GM12878 (cell line): ENCODE results near the gene PCSK5. TPM values are rescaled to one million over a fixed set of nuclear protein-coding genes. Genes with fewer than 3 reads are reported as not detected.
"Not testable (repeated sequence)": the region's sequence is repeated elsewhere in the genome, so short reads cannot be mapped to it uniquely, and the experiment has no call there.

ENCODE experiments used
- ATAC-seq: fragments of 200-7000 bp; cut with Tn5 transposase; 3 replicates; pipeline ENCODE4 v1.9.1; 2020; ENCODE audit warnings: mild to moderate bottlenecking, moderate library complexity
- BruUV-seq: library from RNA; stranded (reverse); fragments of 400-500 nt; replicated peaks from 2 replicates; lab custom pipeline; 2021; lab: Mats Ljungman, UMichigan
- CTCF ChIA-PET: fragments of 300-600 bp; sonication (Branson Sonifier 250); formaldehyde crosslinking; extraction: SDS; loops from one replicate; lab custom pipeline; 2021; ENCODE audit warnings: inconsistent platforms; lab: Yijun Ruan, JAX
- POLR2A ChIA-PET: fragments of 350-600 bp; formaldehyde crosslinking; extraction: SDS; loops from one replicate; lab custom pipeline; 2021; ENCODE audit warnings: inconsistent platforms; lab: Charles Lee
- RAD21 ChIA-PET: fragments of 300-600 bp; sonication (Branson Sonifier 250); formaldehyde crosslinking; loops from one replicate; lab custom pipeline; 2023; ENCODE audit warnings: antibody characterized with exemption; ENCODE audit not compliant: unreplicated experiment; lab: Charles Lee
- SMC1A ChIA-PET: fragments of 300-600 bp; sonication (Branson Sonifier 250); formaldehyde crosslinking; loops from one replicate; lab custom pipeline; 2023; ENCODE audit not compliant: unreplicated experiment, uncharacterized antibody; lab: Charles Lee
- DNase-seq: peaks from one replicate; pipeline ENCODE4 v3.0.0-alpha.2; 2011; ENCODE audit warnings: low read depth, low spot score
- FAIRE-seq: peaks from 3 replicates; lab custom pipeline; 2011; peaks lifted over from hg19 to GRCh38; lab: Jason Lieb, UNC
- H2AFZ ChIP-seq: 2 replicates; pipeline ENCODE4 v1.6.0; 2011; ENCODE audit warnings: low read depth, low read length, control low read depth; ENCODE audit not compliant: control insufficient read depth
- H3K27ac ChIP-seq: 2 replicates; pipeline ENCODE4 v1.5.1; 2011; ENCODE audit warnings: control low read depth; ENCODE audit not compliant: control insufficient read depth, insufficient read depth
- H3K27me3 ChIP-seq, 2 experiments: replicated peaks in 1 of 2; 2 replicates each; pipeline versions ENCODE4 v1.6.0 to v1.6.1; 2011; ENCODE audit warnings: low read length in 1 of 2; ENCODE audit not compliant: control insufficient read depth in 2 of 2, insufficient read depth in 2 of 2
- H3K36me3 ChIP-seq, 2 experiments: 2 replicates each; pipeline ENCODE4 v1.5.1; 2011; ENCODE audit warnings: low read length in 1 of 2; ENCODE audit not compliant: control insufficient read depth in 2 of 2, insufficient read depth in 2 of 2
- H3K4me1 ChIP-seq: 2 replicates; pipeline ENCODE4 v1.6.1; 2011; ENCODE audit warnings: mild to moderate bottlenecking, low read length, moderate library complexity, mixed read lengths; ENCODE audit not compliant: control insufficient read depth, insufficient read depth
- H3K4me2 ChIP-seq: 2 replicates; pipeline ENCODE4 v1.6.0; 2011; ENCODE audit warnings: control low read depth; ENCODE audit not compliant: control insufficient read depth, insufficient read depth
- H3K4me3 ChIP-seq: fragments of 200-600 bp; sonication (generic); 2 replicates; pipeline ENCODE4 v1.5.1; 2016
- H3K79me2 ChIP-seq: 2 replicates; pipeline ENCODE4 v1.6.0; 2011; ENCODE audit warnings: low read length; ENCODE audit not compliant: control insufficient read depth, insufficient read depth
- H3K9ac ChIP-seq: 2 replicates; pipeline ENCODE4 v1.8.0; 2011; ENCODE audit warnings: low read length, control low read depth, mixed read lengths; ENCODE audit not compliant: control insufficient read depth, insufficient read depth
- H3K9me3 ChIP-seq: replicated peaks from 3 replicates; pipeline ENCODE4 v1.5.1; 2011; ENCODE audit warnings: mild to moderate bottlenecking, low read length; ENCODE audit not compliant: control insufficient read depth, insufficient read depth
- H4K20me1 ChIP-seq: 2 replicates; pipeline ENCODE4 v1.6.0; 2011; ENCODE audit not compliant: control insufficient read depth, insufficient read depth
- BMI1 ChIP-seq: fragments of 450-650 bp; IDR thresholded peaks from 2 replicates; pipeline ENCODE4 v1.6.1; 2016; ENCODE audit warnings: mild to moderate bottlenecking, moderate library complexity, borderline replicate concordance
- EGR1 ChIP-seq, 2 experiments: IDR thresholded peaks; 1 replicate in 1 of 2; 2 replicates in 1 of 2; pipeline ENCODE4 v1.6.1; 2011 to 2012; ENCODE audit warnings: low read depth in 2 of 2, low read length in 2 of 2, borderline replicate concordance in 1 of 2, mild to moderate bottlenecking in 1 of 2, moderate library complexity in 1 of 2
- KAT2A ChIP-seq: conservative IDR thresholded peaks from 2 replicates; pipeline ENCODE4 v1.6.1; 2011; ENCODE audit warnings: low read depth, low read length; ENCODE audit not compliant: control insufficient read depth
- LARP7 ChIP-seq: fragments of 450-650 bp; IDR thresholded peaks from 2 replicates; pipeline ENCODE4 v1.6.1; 2017; ENCODE audit warnings: mild to moderate bottlenecking
- MEF2A ChIP-seq: IDR thresholded peaks from 2 replicates; pipeline ENCODE4 v1.6.1; 2011; ENCODE audit warnings: low read depth, mild to moderate bottlenecking, low read length, moderate library complexity; ENCODE audit not compliant: insufficient read depth
- MTA2 ChIP-seq: fragments of 450-650 bp; IDR thresholded peaks from 2 replicates; pipeline ENCODE4 v1.6.1; 2016; ENCODE audit warnings: low read depth, mild to moderate bottlenecking, moderate library complexity
- NFYA ChIP-seq: IDR thresholded peaks from 2 replicates; pipeline ENCODE4 v1.6.1; 2011; ENCODE audit warnings: low read depth, mild to moderate bottlenecking, low read length, improper control_type of control experiment, borderline replicate concordance
- RAD51 ChIP-seq: fragments of 450-650 bp; IDR thresholded peaks from 2 replicates; pipeline ENCODE4 v1.6.1; 2016; ENCODE audit warnings: moderate library complexity, mild to moderate bottlenecking, inconsistent platforms
- RELA ChIP-seq: fragments of 450-650 bp; IDR thresholded peaks from 2 replicates; pipeline ENCODE4 v1.8.0; 2014; ENCODE audit warnings: borderline replicate concordance; ENCODE audit not compliant: partially characterized antibody
- TCF7 ChIP-seq: IDR thresholded peaks from 2 replicates; pipeline ENCODE4 v1.6.1; 2014; ENCODE audit warnings: antibody characterized with exemption, borderline replicate concordance
- WGBS: methylation state at CpG from one replicate; pipeline ENCODE4 v1.1.6; 2016; ENCODE audit warnings: low lambda C conversion rate; ENCODE audit not compliant: insufficient replicate concordance, insufficient coverage; ENCODE audit errors: missing lambda C conversion rate; 5-methylcytosine and 5-hydroxymethylcytosine counted together
- in situ Hi-C: fragments of 300-500 bp; cut with MboI; formaldehyde crosslinking; loops from 9 replicates; pipeline ENCODE4 v1.14.3; 2018; ENCODE audit warnings: mixed read lengths
- intact Hi-C: fragments of 100-400 bp; cut with micrococcal nuclease; formaldehyde crosslinking; loops from one replicate; pipeline ENCODE4 v1.14.2; 2022; ENCODE audit not compliant: unreplicated experiment
- polyA plus RNA-seq, 11 experiments: library from polyadenylated mRNA; depleted of rRNA in 4 of 11; unstranded in 6 of 11; stranded (reverse) in 5 of 11; fragments of >200 nt; fragmentation: Nextera tagmentation in 4 of 11; fragmentation: Illumina TruSeq in 1 of 11; extraction: Ambion mirVana in 4 of 11; extraction: Trizol in 1 of 11; gene quantifications; 1 replicate in 1 of 11; 2 replicates in 10 of 11; pipeline versions ENCODE4 v1.2.1 to v1.2.3, GENCODE V29; 2011 to 2016; ENCODE audit warnings: inconsistent platforms in 2 of 11, missing spikeins in 2 of 11, low read depth in 1 of 11
- total RNA-seq, 4 experiments: library from RNA; depleted of rRNA in 3 of 4; stranded (reverse); fragments of >200 nt in 3 of 4; fragmentation: Illumina TruSeq in 1 of 4; extraction: Trizol in 1 of 4; gene quantifications; 2 replicates each; pipeline versions ENCODE4 v1.2.1 to v1.2.3, GENCODE V29; 2013 to 2021
- TF ChIP-seq, protein P1 (sequence below): fragments of 450-650 bp; IDR thresholded peaks from 2 replicates; pipeline ENCODE4 v1.6.1; 2014; ENCODE audit warnings: mild to moderate bottlenecking
- TF ChIP-seq, protein P2 (sequence below): fragments of 450-650 bp; IDR thresholded peaks from 2 replicates; pipeline ENCODE4 v1.6.1; 2017; ENCODE audit warnings: antibody characterized with exemption, mild to moderate bottlenecking, moderate library complexity

The PCSK5 gene
- total and polyA plus RNA-seq, 10 of the 15 experiments (the other 5 are each of a cell fraction or from before 2014, with no cell fraction given) = 0.01 to 0.13 (median 0.04) TPM; not detected in 3

DNA sequence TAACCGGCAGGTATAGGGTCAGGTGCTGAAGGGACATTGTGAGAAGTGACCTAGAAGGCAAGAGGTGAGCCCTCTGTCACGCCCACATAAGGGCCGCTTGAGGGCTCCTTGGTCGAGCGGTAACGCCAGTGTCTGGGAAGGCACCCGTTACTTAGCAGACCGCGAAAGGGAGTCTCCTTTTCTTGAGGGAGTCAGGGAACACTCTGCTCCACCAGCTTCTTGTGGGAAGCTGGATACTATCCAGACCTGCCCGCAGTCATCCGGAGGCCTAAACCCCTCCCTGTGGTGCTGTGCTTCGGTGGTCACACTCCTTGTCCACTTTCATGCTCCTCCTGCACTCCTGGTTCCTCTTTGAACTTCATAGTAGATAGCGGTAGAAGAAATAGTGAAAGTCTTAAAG is 429.0 kb downstream of the PCSK5 start:
- CTCF ChIA-PET, BruUV-seq, DNase-seq, H3K79me2 ChIP-seq, H3K9me3 ChIP-seq, H3K27ac ChIP-seq, H3K4me1 ChIP-seq, ATAC-seq, FAIRE-seq, H4K20me1 ChIP-seq, RAD21 ChIA-PET, intact Hi-C loops, H3K4me3 ChIP-seq, in situ Hi-C loops, POLR2A ChIA-PET, H3K27me3 ChIP-seq, H3K9ac ChIP-seq, H3K36me3 ChIP-seq, H3K4me2 ChIP-seq, H2AFZ ChIP-seq: not testable (repeated sequence)
- WGBS = 82% methylated on average over 13 of the region's 13 CpGs
- SMC1A ChIA-PET = interaction anchor here (0.6 kb wide), 1 partner anchor 32 kb away, joined by 3 read pairs; no protein-coding TSS in a partner anchor

DNA sequence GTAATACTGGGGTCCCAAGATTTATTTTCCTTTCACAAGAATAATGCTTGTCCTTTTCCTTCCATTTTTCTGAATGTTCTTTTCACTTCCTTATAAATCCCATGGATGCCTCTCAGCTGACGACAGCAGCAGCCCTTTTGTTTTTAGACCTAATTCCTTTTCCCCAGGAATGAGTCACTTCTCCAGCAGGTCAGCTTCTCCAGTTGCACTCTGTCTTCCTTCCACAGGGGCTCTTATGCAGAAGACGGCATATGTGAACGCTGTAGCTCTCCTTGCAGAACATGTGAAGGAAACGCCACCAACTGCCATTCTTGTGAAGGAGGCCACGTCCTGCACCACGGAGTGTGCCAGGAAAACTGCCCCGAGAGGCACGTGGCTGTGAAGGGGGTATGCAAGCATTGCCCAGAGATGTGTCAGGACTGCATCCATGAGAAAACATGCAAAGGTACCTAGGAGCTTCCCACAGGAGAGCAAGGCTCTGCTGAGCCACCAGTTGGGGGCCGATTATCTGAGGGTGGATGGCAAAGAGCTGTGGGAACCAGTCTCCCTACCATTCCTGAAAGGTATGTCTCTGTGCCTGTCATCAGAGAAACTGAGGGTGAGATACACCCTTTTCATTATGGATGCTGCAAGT is 430.8 kb downstream of the PCSK5 start:
- no peak overlapping the region for H3K4me3 ChIP-seq
- H4K20me1 ChIP-seq = no peaks in the 10 kb centered on the region
- no peaks in the 10 kb centered on the region for H3K4me1 ChIP-seq
- no peaks in the 10 kb centered on the region for H3K79me2 ChIP-seq
- intact Hi-C loops = no loop called here
- H3K36me3 ChIP-seq = no peaks in the 10 kb centered on the region
- POLR2A ChIA-PET = interaction anchor here (0.6 kb wide), 1 partner anchor 388 kb away, joined by 3 read pairs; no protein-coding TSS in a partner anchor
- 28% methylated on average over 9 of the region's 9 CpGs for WGBS
- no peak for ATAC-seq
- no peaks in the 10 kb centered on the region for H3K9me3 ChIP-seq
- TF ChIP-seq RAD51 = no peak
- TF ChIP-seq, protein P1, sequence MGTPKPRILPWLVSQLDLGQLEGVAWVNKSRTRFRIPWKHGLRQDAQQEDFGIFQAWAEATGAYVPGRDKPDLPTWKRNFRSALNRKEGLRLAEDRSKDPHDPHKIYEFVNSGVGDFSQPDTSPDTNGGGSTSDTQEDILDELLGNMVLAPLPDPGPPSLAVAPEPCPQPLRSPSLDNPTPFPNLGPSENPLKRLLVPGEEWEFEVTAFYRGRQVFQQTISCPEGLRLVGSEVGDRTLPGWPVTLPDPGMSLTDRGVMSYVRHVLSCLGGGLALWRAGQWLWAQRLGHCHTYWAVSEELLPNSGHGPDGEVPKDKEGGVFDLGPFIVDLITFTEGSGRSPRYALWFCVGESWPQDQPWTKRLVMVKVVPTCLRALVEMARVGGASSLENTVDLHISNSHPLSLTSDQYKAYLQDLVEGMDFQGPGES = no peak
- no peak for TF ChIP-seq LARP7
- no peak for TF ChIP-seq RELA
- no peak for TF ChIP-seq KAT2A
- no peak for TF ChIP-seq EGR1 (IDR thresholded peaks at IDR 0.05; ENCODE audit: borderline replicate concordance in 1 of 2, low read depth in 2 of 2, low read length in 2 of 2)
- no peak for TF ChIP-seq TCF7
- TF ChIP-seq BMI1 = no peak
- TF ChIP-seq, protein P2, sequence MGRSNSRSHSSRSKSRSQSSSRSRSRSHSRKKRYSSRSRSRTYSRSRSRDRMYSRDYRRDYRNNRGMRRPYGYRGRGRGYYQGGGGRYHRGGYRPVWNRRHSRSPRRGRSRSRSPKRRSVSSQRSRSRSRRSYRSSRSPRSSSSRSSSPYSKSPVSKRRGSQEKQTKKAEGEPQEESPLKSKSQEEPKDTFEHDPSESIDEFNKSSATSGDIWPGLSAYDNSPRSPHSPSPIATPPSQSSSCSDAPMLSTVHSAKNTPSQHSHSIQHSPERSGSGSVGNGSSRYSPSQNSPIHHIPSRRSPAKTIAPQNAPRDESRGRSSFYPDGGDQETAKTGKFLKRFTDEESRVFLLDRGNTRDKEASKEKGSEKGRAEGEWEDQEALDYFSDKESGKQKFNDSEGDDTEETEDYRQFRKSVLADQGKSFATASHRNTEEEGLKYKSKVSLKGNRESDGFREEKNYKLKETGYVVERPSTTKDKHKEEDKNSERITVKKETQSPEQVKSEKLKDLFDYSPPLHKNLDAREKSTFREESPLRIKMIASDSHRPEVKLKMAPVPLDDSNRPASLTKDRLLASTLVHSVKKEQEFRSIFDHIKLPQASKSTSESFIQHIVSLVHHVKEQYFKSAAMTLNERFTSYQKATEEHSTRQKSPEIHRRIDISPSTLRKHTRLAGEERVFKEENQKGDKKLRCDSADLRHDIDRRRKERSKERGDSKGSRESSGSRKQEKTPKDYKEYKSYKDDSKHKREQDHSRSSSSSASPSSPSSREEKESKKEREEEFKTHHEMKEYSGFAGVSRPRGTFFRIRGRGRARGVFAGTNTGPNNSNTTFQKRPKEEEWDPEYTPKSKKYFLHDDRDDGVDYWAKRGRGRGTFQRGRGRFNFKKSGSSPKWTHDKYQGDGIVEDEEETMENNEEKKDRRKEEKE = no peak
- TF ChIP-seq NFYA = no peak
- TF ChIP-seq MEF2A = no peak
- no peak for TF ChIP-seq MTA2
- TF ChIP-seq, all 136 proteins: peak for 0
- no peak for DNase-seq
- RAD21 ChIA-PET = no interaction called here
- SMC1A ChIA-PET = no interaction called here
- in situ Hi-C loops = no loop called here
- CTCF ChIA-PET = interaction anchor here (1.2 kb wide), 1 partner anchor 14 kb away, joined by 3 read pairs; no protein-coding TSS in a partner anchor
- H2AFZ ChIP-seq = no peak overlapping the region
- no peak overlapping the region for H3K9ac ChIP-seq
- no peaks in the 10 kb centered on the region; a peak in 1 of 4 replicates for H3K27me3 ChIP-seq
- no peak overlapping the region for H3K27ac ChIP-seq
- H3K4me2 ChIP-seq = no peak overlapping the region
- FAIRE-seq = no peak
- BruUV-seq = no TSS peak
